HEK293T (cell line): ENCODE measurements around the gene PI16.
"Not testable (repeated sequence)": the region's sequence is repeated elsewhere in the genome, so short reads cannot be mapped to it uniquely, and the experiment has no call there.

Experiments
- CTCF ChIA-PET: fragments of 350-600 bp; formaldehyde crosslinking; extraction: SDS; loops from one replicate; lab custom pipeline; 2021; ENCODE audit warnings: antibody characterized with exemption, inconsistent platforms; lab: Yijun Ruan, JAX
- POLR2A ChIA-PET: fragments of 350-600 bp; formaldehyde crosslinking; extraction: SDS; loops from one replicate; lab custom pipeline; 2020; ENCODE audit warnings: antibody characterized with exemption, inconsistent platforms; lab: Yijun Ruan, JAX
- DNase-seq: peaks from one replicate; pipeline ENCODE4 v3.0.0; 2012; ENCODE audit warnings: mixed read lengths; ENCODE audit errors: extremely low spot score
- ARNT ChIP-seq: fragments of 450-650 bp; IDR thresholded peaks from 2 replicates; pipeline ENCODE4 v1.6.1; 2017; ENCODE audit warnings: mild to moderate bottlenecking
- BHLHE40 ChIP-seq: fragments of 450-650 bp; IDR thresholded peaks from 2 replicates; pipeline ENCODE4 v1.6.1; 2016; ENCODE audit warnings: mild to moderate bottlenecking, moderate library complexity, borderline replicate concordance
- CTBP1 ChIP-seq: fragments of 450-650 bp; IDR thresholded peaks from 2 replicates; pipeline ENCODE4 v1.6.1; 2016; ENCODE audit warnings: borderline replicate concordance
- ELF4 ChIP-seq: fragments of 450-650 bp; IDR thresholded peaks from 2 replicates; pipeline ENCODE4 v1.6.1; 2017; ENCODE audit warnings: antibody characterized with exemption
- FOXA1 ChIP-seq: fragments of 450-650 bp; IDR thresholded peaks from 2 replicates; pipeline ENCODE4 v1.6.1; 2016; ENCODE audit warnings: mild to moderate bottlenecking
- FOXK2 ChIP-seq: fragments of 450-650 bp; IDR thresholded peaks from 2 replicates; pipeline ENCODE4 v1.6.1; 2016; ENCODE audit warnings: mild to moderate bottlenecking
- FOXM1 ChIP-seq: fragments of 450-650 bp; IDR thresholded peaks from 2 replicates; pipeline ENCODE4 v1.6.1; 2017; ENCODE audit warnings: mild to moderate bottlenecking, borderline replicate concordance
- HDGF ChIP-seq: fragments of 450-650 bp; IDR thresholded peaks from 2 replicates; pipeline ENCODE4 v1.6.1; 2017; ENCODE audit warnings: antibody characterized with exemption, borderline replicate concordance
- L3MBTL2 ChIP-seq: fragments of 450-650 bp; conservative IDR thresholded peaks from 2 replicates; pipeline ENCODE4 v1.6.1; 2016; ENCODE audit warnings: mild to moderate bottlenecking
- LEF1 ChIP-seq: fragments of 450-650 bp; IDR thresholded peaks from 2 replicates; pipeline ENCODE4 v1.6.1; 2017; ENCODE audit warnings: mild to moderate bottlenecking, borderline replicate concordance
- NFRKB ChIP-seq: fragments of 450-650 bp; IDR thresholded peaks from 2 replicates; pipeline ENCODE4 v1.6.1; 2016; ENCODE audit warnings: mild to moderate bottlenecking, moderate library complexity
- PKNOX1 ChIP-seq: fragments of 450-650 bp; IDR thresholded peaks from 2 replicates; pipeline ENCODE4 v1.6.1; 2016
- SP1 ChIP-seq: fragments of 450-650 bp; IDR thresholded peaks from 2 replicates; pipeline ENCODE4 v1.6.1; 2017
- SUZ12 ChIP-seq: fragments of 450-650 bp; IDR thresholded peaks from 2 replicates; pipeline ENCODE4 v1.6.1; 2016; ENCODE audit warnings: mild to moderate bottlenecking
- TARDBP ChIP-seq: fragments of 450-650 bp; IDR thresholded peaks from 2 replicates; pipeline ENCODE4 v1.6.1; 2016
- ZNF384 ChIP-seq: fragments of 450-650 bp; IDR thresholded peaks from 2 replicates; pipeline ENCODE4 v1.6.1; 2016

The PI16 gene

GRCh38 chr6:36985417-36985807, 30.9 kb downstream of the PI16 start:
- ChIA-PET POLR2A (interaction anchor here (0.7 to 2.0 kb wide), 18 partner anchors 8 to 220 kb away, joined by 3 to 18 read pairs (median 4); partner anchors contain the start of genes C6orf89 and PPIL1), CTCF (interaction anchor here (1.3 kb wide), 1 partner anchor 223 kb away, joined by 3 read pairs; no protein-coding TSS in a partner anchor)
- no peak for TF ChIP-seq LEF1
- no peak for TF ChIP-seq SP1
- no peak for TF ChIP-seq SUZ12
- no peak for TF ChIP-seq ARNT
- TF ChIP-seq FOXA1: no peak
- no peak for TF ChIP-seq BHLHE40
- TF ChIP-seq L3MBTL2: no peak
- no peak for TF ChIP-seq CTBP1
- no peak for TF ChIP-seq NFRKB
- TF ChIP-seq PKNOX1: no peak
- no peak for TF ChIP-seq FOXK2
- no peak for TF ChIP-seq ZNF384
- TF ChIP-seq HDGF: no peak
- TF ChIP-seq TARDBP: no peak
- no peak for TF ChIP-seq FOXM1
- no peak for TF ChIP-seq ELF4
- DNase-seq: no peak

GRCh38 chr6:36985808-36986703, 31.5 kb downstream of the PI16 start, which contains the start of gene MTCH1:
MTCH1 (minus strand) TSS chr6:36986196; CDS start chr6:36986173, 23 bp downstream.
- peak; percentile 95 for DNase-seq
- TF ChIP-seq FOXM1 (no peak; the same call in 1 of the 2 replicates), SUZ12 (no peak), FOXK2 (no peak), PKNOX1 (no peak), LEF1 (no peak; the same call in 1 of the 2 replicates), L3MBTL2 (no peak), ELF4 (peak; percentile 50; the same call in 1 of the 2 replicates), SP1 (peak; percentile 64; the same call in 1 of the 2 replicates), HDGF (no peak), TARDBP (no peak)
- POLR2A ChIA-PET: interaction anchor here (0.7 to 2.0 kb wide), 21 partner anchors 8 to 221 kb away, joined by 3 to 18 read pairs (median 4); partner anchors contain the start of genes C6orf89 and PPIL1
- CTCF ChIA-PET: interaction anchor here (0.5 to 2.4 kb wide), 3 partner anchors 32 to 223 kb away, joined by 3 to 12 read pairs (median 8); no protein-coding TSS in a partner anchor

GRCh38 chr6:36986704-36987047, 32.1 kb downstream of the PI16 start:
- no peak for DNase-seq
- CTCF ChIA-PET: interaction anchor here (2.4 kb wide), 1 partner anchor 31 kb away, joined by 12 read pairs; no protein-coding TSS in a partner anchor
- no peak for TF ChIP-seq ELF4
- TF ChIP-seq FOXM1: no peak
- no peak for TF ChIP-seq SUZ12
- no peak for TF ChIP-seq L3MBTL2
- TF ChIP-seq LEF1: no peak
- POLR2A ChIA-PET: interaction anchor here (0.8 to 2.0 kb wide), 12 partner anchors 9 to 222 kb away, joined by 3 to 18 read pairs (median 4); partner anchors contain the start of genes C6orf89 and PPIL1

GRCh38 chr6:36989264-36989663, 34.7 kb downstream of the PI16 start:
- no peak for DNase-seq
- TF ChIP-seq FOXK2: no peak
- TF ChIP-seq HDGF: no peak
- TF ChIP-seq SP1: no peak
- TF ChIP-seq NFRKB: no peak
- ChIA-PET CTCF (no interaction called here), POLR2A (no interaction called here)

- CTCF ChIA-PET, POLR2A ChIA-PET, DNase-seq: not testable (repeated sequence)
Measured at GRCh38 chr6:36990401-36990800, 35.9 kb downstream of the PI16 start.

GRCh38 chr6:36997811-36998722, 43.5 kb downstream of the PI16 start:
- POLR2A ChIA-PET: no interaction called here
- CTCF ChIA-PET: no interaction called here
- no peak for TF ChIP-seq TARDBP
- TF ChIP-seq FOXK2: no peak

GRCh38 chr6:36998723-36999038, 44.1 kb downstream of the PI16 start:
- ChIA-PET POLR2A (no interaction called here), CTCF (no interaction called here)
- DNase-seq: no peak
- no peak for TF ChIP-seq SUZ12

More at GRCh38 chr6:36997811-36998722, 43.5 kb downstream of the PI16 start:
- no peak for DNase-seq
